Tongue (tissue), 2 donors: ENCODE results near the gene ANKS4B. TPM values are rescaled to one million over a fixed set of nuclear protein-coding genes. Genes with fewer than 3 reads are reported as not detected.
"Not testable (repeated sequence)": the region's sequence is repeated elsewhere in the genome, so short reads cannot be mapped to it uniquely, and the experiment has no call there.

Experiments
- DNase-seq: peaks from one replicate; pipeline ENCODE4 v3.0.0-alpha.2; 2015
- total RNA-seq: library from RNA; depleted of rRNA; stranded (reverse); fragments of >200 nt; gene quantifications from one replicate; pipeline ENCODE4 v1.2.3, GENCODE V29; 2014

The ANKS4B gene
- total RNA-seq, 1 donor from 2014 or later = not detected

GRCh38 chr16:21289789-21290188 lies 56.3 kb downstream of the ANKS4B start:
- DNase-seq = not testable (repeated sequence)

GRCh38 chr16:21300309-21301167 lies 67.0 kb downstream of the ANKS4B start:
- DNase-seq = peak; percentile 99

GRCh38 chr16:21301168-21301894 lies 67.8 kb downstream of the ANKS4B start:
- peak; percentile 67 for DNase-seq

GRCh38 chr16:21301895-21302291 lies 68.4 kb downstream of the ANKS4B start:
- DNase-seq = no peak

- DNase-seq = no peak
Observed at GRCh38 chr16:21302454-21302853, 69.0 kb downstream of the ANKS4B start.

GRCh38 chr16:21302898-21303528 lies 69.5 kb downstream of the ANKS4B start:
- DNase-seq = no peak

Other genes with a start within 250 kb of the ANKS4B start
- gene DNAH3, start 82.9 kb upstream of the ANKS4B start, total RNA-seq = 1.7 TPM
- gene LDAF1, start 75.0 kb upstream of the ANKS4B start, total RNA-seq = 205 TPM
- 2.1 TPM for gene ZP2, start 22.1 kb upstream of the ANKS4B start, total RNA-seq
- 4.2 TPM for gene CRYM, start 44.6 kb downstream of the ANKS4B start, total RNA-seq